Activated T-helper 9 cell treated with anti-CD3 and anti-CD28 coated beads, Interleukin-2, amount 50 U/mL, for 16 hours (primary cell): ENCODE measurements around the gene NEDD4L.

Experiments used
- DNase-seq: peaks from one replicate; pipeline ENCODE4 v3.0.0-alpha.2; 2020; ENCODE audit warnings: low read depth

NEDD4L gene

GRCh38 chr18:58095655-58096054 is 51.6 kb downstream of the NEDD4L start:
- DNase-seq: no peak

GRCh38 chr18:58096658-58097057 is 52.6 kb downstream of the NEDD4L start:
- no peak for DNase-seq

- DNase-seq: no peak
Observed at GRCh38 chr18:58097121-58097906, 53.3 kb downstream of the NEDD4L start.

- no peak for DNase-seq
Observed at GRCh38 chr18:58097907-58098166, 53.8 kb downstream of the NEDD4L start.

- no peak for DNase-seq
Observed at GRCh38 chr18:58098706-58099105, 54.7 kb downstream of the NEDD4L start.

GRCh38 chr18:58100154-58100553 is 56.1 kb downstream of the NEDD4L start:
- DNase-seq: no peak

GRCh38 chr18:58101291-58101794 is 57.3 kb downstream of the NEDD4L start:
- no peak for DNase-seq

- no peak for DNase-seq
Observed at GRCh38 chr18:58102018-58102417, 58.0 kb downstream of the NEDD4L start.

- no peak for DNase-seq
Observed at GRCh38 chr18:58102875-58103274, 58.8 kb downstream of the NEDD4L start.

- DNase-seq: no peak
Observed at GRCh38 chr18:58103339-58103985, 59.4 kb downstream of the NEDD4L start.

- no peak for DNase-seq
Observed at GRCh38 chr18:58104096-58104495, 60.1 kb downstream of the NEDD4L start.

GRCh38 chr18:58105206-58105887 is 61.3 kb downstream of the NEDD4L start:
- DNase-seq: no peak

GRCh38 chr18:58105888-58106260 is 61.8 kb downstream of the NEDD4L start:
- DNase-seq: no peak

GRCh38 chr18:58106289-58107070 is 62.5 kb downstream of the NEDD4L start:
- no peak for DNase-seq

GRCh38 chr18:58109256-58109655 is 65.2 kb downstream of the NEDD4L start:
- DNase-seq: no peak

GRCh38 chr18:58110398-58110797 is 66.4 kb downstream of the NEDD4L start:
- no peak for DNase-seq

GRCh38 chr18:58112174-58112573 is 68.1 kb downstream of the NEDD4L start:
- DNase-seq: no peak

- no peak for DNase-seq
Observed at GRCh38 chr18:58113337-58113736, 69.3 kb downstream of the NEDD4L start.

- no peak for DNase-seq
Observed at GRCh38 chr18:58114766-58115165, 70.7 kb downstream of the NEDD4L start.

- no peak for DNase-seq
Observed at GRCh38 chr18:58116818-58117217, 72.8 kb downstream of the NEDD4L start.

GRCh38 chr18:58117786-58118403 is 73.9 kb downstream of the NEDD4L start:
- DNase-seq: no peak

- DNase-seq: no peak
Observed at GRCh38 chr18:58118536-58118935, 74.5 kb downstream of the NEDD4L start.
